ENCODE data around the gene CEP55.
"Not testable (repeated sequence)": the region's sequence is repeated elsewhere in the genome, so short reads cannot be mapped to it uniquely, and the experiment has no call there.

CEP55 gene

GRCh38 chr10:93496322-93497041 lies at the start of gene CEP55:
Gene CEP55, plus strand, starts transcription at chr10:93496612. Its CDS starts 3,440 bp downstream, at chr10:93500052.
- peak; percentile 97 for DNase-seq

- DNase-seq, result no peak
Observed at GRCh38 chr10:93447019-93447418, 49.4 kb upstream of the CEP55 start.

GRCh38 chr10:93447970-93448369 lies 48.4 kb upstream of the CEP55 start:
- DNase-seq, result no peak

DNA sequence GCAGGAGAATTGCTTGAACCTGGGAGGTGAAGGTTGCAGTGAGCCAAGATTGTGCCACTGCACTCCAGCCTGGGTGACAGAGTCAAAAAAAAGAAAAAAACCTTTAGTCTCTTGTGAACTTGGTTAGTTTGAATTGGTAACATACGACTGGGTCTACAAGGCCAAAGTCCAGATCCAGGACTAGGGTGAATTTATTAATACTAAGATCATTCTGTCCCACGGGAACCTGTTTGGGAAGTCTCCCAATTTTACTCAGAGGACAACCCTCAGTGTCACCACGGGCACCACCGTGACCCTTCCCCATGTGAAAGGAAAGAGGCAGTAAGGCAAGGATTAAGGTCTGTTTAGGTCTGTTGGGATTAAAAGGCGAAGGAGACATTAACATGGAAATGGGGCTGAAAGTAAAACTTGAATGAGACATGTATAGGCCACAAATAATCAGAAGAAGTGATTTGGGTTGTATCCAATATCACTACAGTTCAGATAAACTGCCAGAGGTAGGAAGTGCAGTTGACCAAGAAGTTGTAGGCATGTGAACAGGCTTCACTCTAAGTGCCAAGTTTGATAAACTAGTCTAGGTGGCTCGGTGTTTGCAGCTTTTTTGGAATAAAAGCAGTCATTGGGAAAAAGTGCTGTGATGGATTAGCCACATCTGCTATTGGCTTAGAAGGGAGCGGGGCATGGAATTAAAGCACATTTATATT lies 45.0 kb upstream of the CEP55 start:
- no peak for DNase-seq

DNA sequence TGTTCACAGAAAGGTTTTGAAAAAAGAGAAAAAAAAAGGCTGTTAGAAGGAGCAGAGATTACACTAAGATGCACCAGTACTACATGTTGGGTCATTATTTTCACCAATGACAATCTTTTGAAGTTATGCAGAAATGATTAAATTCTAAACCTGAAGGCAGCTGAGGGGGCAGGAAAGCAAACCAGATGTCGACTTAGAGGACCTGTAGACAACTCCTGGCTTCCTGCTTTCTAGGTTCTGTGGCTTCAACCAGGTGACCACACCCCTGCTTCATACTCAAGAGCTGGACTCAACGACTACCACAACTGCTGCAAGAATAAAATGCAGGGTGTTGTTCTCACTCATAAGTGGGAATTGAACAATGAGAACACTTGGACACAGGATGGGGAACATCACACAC lies 44.3 kb upstream of the CEP55 start:
- DNase-seq, result no peak

DNA sequence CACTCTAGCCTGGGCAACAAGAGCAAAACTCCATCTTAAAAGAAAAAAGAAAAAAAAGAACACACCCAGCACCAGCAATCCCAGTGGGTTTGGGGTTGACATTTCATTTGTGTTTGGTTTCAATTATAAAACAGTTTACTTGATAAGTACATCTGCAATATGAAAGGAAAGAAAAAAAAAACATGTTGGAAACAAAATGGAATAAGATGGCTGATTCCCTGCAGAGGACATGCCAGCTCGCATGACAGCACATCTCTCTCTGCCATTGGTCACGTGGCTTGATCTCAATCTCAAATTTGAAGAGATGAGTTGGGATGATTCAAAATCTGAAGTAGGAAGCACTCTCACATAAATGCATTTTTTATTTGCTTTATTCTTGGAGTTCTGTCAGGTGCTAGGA lies 42.3 kb upstream of the CEP55 start:
- DNase-seq, result no peak

- no peak for DNase-seq
Observed at GRCh38 chr10:93454736-93455135, 41.7 kb upstream of the CEP55 start.

- no peak for DNase-seq
Observed at GRCh38 chr10:93456480-93456879, 39.9 kb upstream of the CEP55 start.

GRCh38 chr10:93457511-93457910 lies 38.9 kb upstream of the CEP55 start:
- no peak for DNase-seq

- DNase-seq, result peak; percentile 90
Observed at GRCh38 chr10:93458821-93459257, 37.6 kb upstream of the CEP55 start.

- DNase-seq, result no peak
Observed at GRCh38 chr10:93459466-93459865, 36.9 kb upstream of the CEP55 start.

GRCh38 chr10:93461109-93461806 lies 35.2 kb upstream of the CEP55 start:
- DNase-seq, result no peak

DNA sequence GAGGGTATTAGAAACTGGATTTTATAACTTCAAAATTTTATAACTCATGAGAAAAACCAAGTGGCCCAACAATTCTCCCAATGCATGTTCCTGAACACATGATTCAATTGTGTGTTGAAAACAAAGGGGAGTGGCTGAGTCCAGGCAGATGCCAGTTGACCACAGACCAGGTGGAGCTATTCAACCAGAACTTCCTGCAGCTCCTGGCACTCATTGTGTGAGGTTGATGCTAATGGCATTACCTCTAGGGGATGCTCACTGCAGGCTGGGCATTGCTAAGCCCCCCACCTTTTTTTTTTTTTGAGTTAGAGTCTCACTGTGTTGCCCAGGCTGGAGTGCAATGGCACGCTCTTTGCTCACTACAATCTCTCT lies 34.6 kb upstream of the CEP55 start:
- no peak for DNase-seq

DNA sequence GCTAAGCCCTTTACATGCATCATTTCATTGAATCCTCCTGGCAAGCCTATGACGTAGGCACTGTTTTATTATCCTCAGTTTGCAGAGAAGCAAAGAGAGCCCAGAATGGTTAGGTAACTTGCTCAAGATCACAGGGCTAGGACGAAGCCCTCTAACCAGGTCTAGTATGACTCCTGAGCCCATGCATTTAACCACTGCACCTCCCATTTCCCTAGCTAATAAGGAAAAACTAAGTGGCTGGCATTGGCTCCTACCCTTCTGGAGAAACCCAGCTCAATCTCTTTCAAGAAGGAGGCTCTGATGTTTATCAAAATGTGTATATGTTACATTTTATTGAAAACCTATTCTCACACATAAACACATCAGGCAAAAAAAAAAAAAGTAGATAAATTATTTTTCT lies 34.0 kb upstream of the CEP55 start:
- DNase-seq, result no peak

GRCh38 chr10:93462881-93463280 lies 33.5 kb upstream of the CEP55 start:
- no peak for DNase-seq

- no peak for DNase-seq
Observed at GRCh38 chr10:93463723-93464476, 32.5 kb upstream of the CEP55 start.

DNA sequence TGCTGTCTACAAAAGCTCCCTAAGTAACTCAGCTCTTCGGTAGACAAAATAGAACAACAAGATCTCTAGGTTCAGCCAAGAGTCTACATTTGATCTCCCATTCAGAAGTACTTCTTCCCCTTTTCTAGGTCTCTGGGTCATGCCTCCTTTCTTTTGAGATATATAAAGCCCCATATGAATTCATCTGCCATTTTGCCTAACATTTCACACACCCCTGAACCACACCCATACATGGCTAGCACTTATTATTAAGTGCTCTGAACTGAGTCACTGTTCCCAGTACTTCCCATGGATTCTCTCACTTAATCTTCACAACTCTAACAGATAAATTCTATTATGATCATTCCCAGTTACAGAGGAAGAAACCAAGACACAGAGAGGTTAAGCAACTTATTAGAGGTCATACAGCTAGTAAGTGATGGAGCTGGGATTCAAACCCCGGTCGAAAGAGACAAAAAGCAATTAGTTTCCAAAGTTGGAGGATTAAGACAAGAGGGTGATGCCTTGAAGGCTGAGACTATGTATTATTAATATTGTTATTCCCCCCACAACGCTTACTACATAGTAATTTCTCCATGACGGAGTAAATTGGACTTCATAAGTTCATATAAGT lies 31.5 kb upstream of the CEP55 start:
- DNase-seq, result no peak

GRCh38 chr10:93465806-93466675 lies 30.4 kb upstream of the CEP55 start:
- peak; percentile 76 for DNase-seq

DNA sequence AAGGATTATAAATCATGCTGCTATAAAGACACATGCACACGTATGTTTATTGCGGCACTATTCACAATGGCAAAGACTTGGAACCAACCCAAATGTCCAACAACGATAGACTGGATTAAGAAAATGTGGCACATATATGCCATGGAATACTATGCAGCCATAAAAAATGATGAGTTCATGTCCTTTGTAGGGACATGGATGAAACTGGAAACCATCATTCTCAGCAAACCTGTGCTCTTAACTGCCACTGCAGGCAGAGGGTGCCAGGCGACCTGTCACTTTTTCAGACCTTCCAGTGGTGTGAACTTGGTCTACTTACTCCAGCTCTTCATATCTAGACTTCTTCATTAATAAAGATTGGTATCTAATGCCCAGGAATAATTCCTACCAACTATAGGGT lies 28.8 kb upstream of the CEP55 start:
- DNase-seq, result not testable (repeated sequence)

DNA sequence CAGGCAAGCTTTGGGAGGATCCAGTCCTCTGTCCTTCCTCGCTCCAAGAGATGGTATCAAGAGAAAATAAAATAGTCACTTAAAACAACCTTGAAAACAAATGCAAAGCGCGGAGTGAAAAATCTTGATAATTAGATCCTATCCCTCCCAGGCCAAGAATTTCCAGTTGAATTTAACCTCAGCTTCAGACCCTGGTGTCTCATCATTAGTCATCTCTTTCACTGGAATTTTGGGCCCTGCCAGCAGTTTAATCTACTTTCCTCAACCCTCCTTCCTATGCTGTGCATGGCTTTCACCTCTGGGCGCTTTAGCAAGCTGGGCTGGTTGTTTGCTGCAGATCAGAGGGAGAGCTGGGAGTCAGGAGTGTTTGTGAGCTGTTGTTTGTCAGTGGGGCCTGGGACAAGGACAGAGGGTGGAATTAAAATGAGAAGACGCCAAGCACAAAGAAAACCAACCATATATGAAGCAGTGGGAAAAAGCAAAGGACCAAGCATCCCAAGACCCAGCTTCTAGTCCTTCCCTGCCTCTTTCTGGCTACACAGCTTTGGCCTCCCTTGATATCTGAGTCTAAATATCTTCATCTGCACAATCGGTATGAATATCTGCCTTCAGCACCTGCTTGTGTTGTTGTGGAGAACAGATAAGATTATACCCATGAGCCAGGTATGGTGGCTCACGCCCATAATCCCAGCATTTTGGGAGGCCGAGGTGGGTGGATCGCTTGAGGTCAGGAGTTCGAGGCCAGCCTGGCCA lies 27.8 kb upstream of the CEP55 start:
- no peak for DNase-seq

- no peak for DNase-seq
Observed at GRCh38 chr10:93469454-93469853, 27.0 kb upstream of the CEP55 start.

All from left hindlimb (tissue), 1 donor.